DOHH2 (cell line): ENCODE measurements around the gene EIF3J.

Experiments
- CTCF ChIP-seq: fragments of 200-600 bp; sonication (generic); IDR thresholded peaks from one replicate; pipeline ENCODE4 v1.5.1; 2014; ENCODE audit warnings: antibody characterized with exemption, mild to moderate bottlenecking, low read depth, low read length; ENCODE audit not compliant: poor library complexity, severe bottlenecking
- EZH2phosphoT487 ChIP-seq: fragments of 200-600 bp; sonication (generic); IDR thresholded peaks from 2 replicates; pipeline ENCODE4 v1.6.1; 2017; ENCODE audit warnings: borderline replicate concordance, mild to moderate bottlenecking, antibody characterized with exemption, low read length, moderate library complexity, mixed read lengths

GRCh38 chr15:44525018-44525417, 11.9 kb upstream of the EIF3J start:
- TF ChIP-seq CTCF: no peak
- no peak for TF ChIP-seq EZH2phosphoT487
